Measurements from ENCODE around the gene RMI2.

RMI2 gene

GRCh38 chr16:11319529-11320146, 25.6 kb upstream of the RMI2 start:
- Histone ChIP-seq H3K27me3 (ENCODE audit: control insufficient read depth, insufficient read depth, low read length) (no peaks in the 10 kb centered on the region), H3K79me2 (no peaks in the 10 kb centered on the region), H3K27ac (no peak overlapping the region), H3K9me3 (ENCODE audit: control insufficient read depth, low read length) (no peaks in the 10 kb centered on the region), H3K4me1 (no peaks in the 10 kb centered on the region), H2AFZ (no peak overlapping the region), H3K36me3 (ENCODE audit: control insufficient read depth, insufficient read depth, low read length) (no peaks in the 10 kb centered on the region), H3K9ac (no peak overlapping the region), H3K4me3 (ENCODE audit: low read depth, low read length) (no peak overlapping the region), H3K4me2 (ENCODE audit: low read length) (no peak overlapping the region)
- no peak for TF ChIP-seq CTCF (IDR thresholded peaks at IDR 0.05)

GRCh38 chr16:11320170-11320569, 25.1 kb upstream of the RMI2 start:
- H3K4me3 ChIP-seq (ENCODE audit: low read depth, low read length) = no peak overlapping the region
- no peak overlapping the region for H3K9ac ChIP-seq
- H3K27me3 ChIP-seq (ENCODE audit: control insufficient read depth, insufficient read depth, low read length) = no peaks in the 10 kb centered on the region
- H2AFZ ChIP-seq = no peak overlapping the region
- H3K79me2 ChIP-seq = no peaks in the 10 kb centered on the region
- H3K36me3 ChIP-seq (ENCODE audit: control insufficient read depth, insufficient read depth, low read length) = no peaks in the 10 kb centered on the region
- no peaks in the 10 kb centered on the region for H3K4me1 ChIP-seq
- no peak for TF ChIP-seq CTCF (IDR thresholded peaks at IDR 0.05)
- H3K27ac ChIP-seq = no peak overlapping the region
- no peaks in the 10 kb centered on the region for H3K9me3 ChIP-seq (ENCODE audit: control insufficient read depth, low read length)
- no peak overlapping the region for H3K4me2 ChIP-seq (ENCODE audit: low read length)

- TF ChIP-seq CTCF (IDR thresholded peaks at IDR 0.05) = no peak
- no peaks in the 10 kb centered on the region for H3K79me2 ChIP-seq
Measured at GRCh38 chr16:11321662-11322061, 23.6 kb upstream of the RMI2 start.

DNA sequence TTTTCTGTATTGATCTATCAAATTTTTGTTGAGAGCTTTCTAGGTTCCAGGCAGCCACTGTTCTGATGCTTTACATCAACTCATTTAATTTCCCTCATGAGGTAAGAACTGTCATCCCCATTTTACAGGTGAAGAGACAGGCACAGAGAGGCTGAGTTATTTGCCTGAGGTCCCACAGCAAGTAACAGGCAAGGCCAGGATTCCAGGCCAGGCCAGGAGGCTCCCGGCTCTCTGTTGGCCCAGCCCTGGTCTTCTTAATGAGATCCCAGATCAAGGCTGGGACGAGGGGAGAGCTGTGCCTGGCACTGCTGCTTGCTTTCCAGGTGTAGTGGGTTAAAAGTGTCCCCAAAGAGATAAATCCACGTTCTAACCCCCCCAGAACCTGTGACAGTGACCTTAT, 22.4 kb upstream of the RMI2 start:
- H3K27me3 ChIP-seq (ENCODE audit: control insufficient read depth, insufficient read depth, low read length) = no peaks in the 10 kb centered on the region
- H3K36me3 ChIP-seq (ENCODE audit: control insufficient read depth, insufficient read depth, low read length) = no peaks in the 10 kb centered on the region
- no peaks in the 10 kb centered on the region for H3K4me1 ChIP-seq
- no peak overlapping the region for H3K4me3 ChIP-seq (ENCODE audit: low read depth, low read length)
- H2AFZ ChIP-seq = no peak overlapping the region
- no peaks in the 10 kb centered on the region for H3K79me2 ChIP-seq
- H3K4me2 ChIP-seq (ENCODE audit: low read length) = no peak overlapping the region
- no peak overlapping the region for H3K9ac ChIP-seq
- no peak overlapping the region for H3K27ac ChIP-seq
- H3K9me3 ChIP-seq (ENCODE audit: control insufficient read depth, low read length) = no peaks in the 10 kb centered on the region
- no peak for TF ChIP-seq CTCF (IDR thresholded peaks at IDR 0.05)

More at GRCh38 chr16:11321662-11322061, 23.6 kb upstream of the RMI2 start:
- H2AFZ ChIP-seq = no peak overlapping the region
- no peaks in the 10 kb centered on the region for H3K4me1 ChIP-seq
- no peak overlapping the region for H3K27ac ChIP-seq
- H3K4me3 ChIP-seq (ENCODE audit: low read depth, low read length) = no peak overlapping the region
- H3K9ac ChIP-seq = no peak overlapping the region
- H3K36me3 ChIP-seq (ENCODE audit: control insufficient read depth, insufficient read depth, low read length) = no peaks in the 10 kb centered on the region
- H3K27me3 ChIP-seq (ENCODE audit: control insufficient read depth, insufficient read depth, low read length) = no peaks in the 10 kb centered on the region
- H3K9me3 ChIP-seq (ENCODE audit: control insufficient read depth, low read length) = no peaks in the 10 kb centered on the region
- no peak overlapping the region for H3K4me2 ChIP-seq (ENCODE audit: low read length)

Data from parathyroid adenoma (tissue), 2 donors.